Body of pancreas (tissue), 4 donors: ENCODE results near the gene ALDH1A1.

Experiments used
- CTCF ChIP-seq, 7 experiments: fragments of 450-650 bp in 4 of 7; fragments of 200-600 bp in 3 of 7; sonication (generic) in 3 of 7; IDR thresholded peaks; one replicate each; pipeline ENCODE4 v1.5.1; 2016 to 2019; ENCODE audit warnings: antibody characterized with exemption in 7 of 7
- POLR2A ChIP-seq, 3 donors: fragments of 450-650 bp; IDR thresholded peaks; one replicate each; pipeline ENCODE4 v1.6.1; 2016; ENCODE audit warnings: antibody characterized with exemption in 3 of 3, mild to moderate bottlenecking in 2 of 3

GRCh38 chr9:72888943-72889342 lies 63.9 kb downstream of the ALDH1A1 start:
- TF ChIP-seq CTCF (IDR thresholded peaks at IDR 0.05) (no peak), POLR2A (IDR thresholded peaks at IDR 0.05) (no peak)
